Measurements from ENCODE around the gene CENPS. TPM values are rescaled to one million over a fixed set of nuclear protein-coding genes. Genes with fewer than 3 reads are reported as not detected.
A peak's percentile ranks its signal among the peaks of the same experiment; 100 is the strongest.

CENPS gene
- total and polyA plus RNA-seq, 2 of the 13 experiments (the other 11 are each of a cell fraction or from before 2014, with no cell fraction given) = 3.3 to 22.0 TPM

GRCh38 chr1:10472220-10473144 is 42.2 kb downstream of the CENPS start, which contains the start of gene DFFA (continued):
- TF ChIP-seq ZNF547 (CRISPR knock-in tag; IDR thresholded peaks at IDR 0.05) (peak; percentile 79), ZNF468 (CRISPR knock-in tag; IDR thresholded peaks at IDR 0.05) (no peak), FOXM1 (CRISPR knock-in tag; IDR thresholded peaks at IDR 0.05) (no peak), HDAC2 (CRISPR knock-in tag; IDR thresholded peaks at IDR 0.05) (peak; percentile 85), USF2 (IDR thresholded peaks at IDR 0.05; ENCODE audit: low read depth, low read length) (peak; percentile 98), USF2 (CRISPR knock-in tag; IDR thresholded peaks at IDR 0.05; ENCODE audit: borderline replicate concordance) (peak; percentile 99), HNRNPH1 (optimal IDR thresholded peaks at IDR 0.05; ENCODE audit: low read depth, low read length) (no peak), NFE2 (CRISPR knock-in tag; IDR thresholded peaks at IDR 0.05) (no peak), NR0B2 (CRISPR knock-in tag; IDR thresholded peaks at IDR 0.05) (peak; percentile 71), ZNF3 (CRISPR knock-in tag; IDR thresholded peaks at IDR 0.05) (no peak), ZNF883 (CRISPR knock-in tag; IDR thresholded peaks at IDR 0.05; ENCODE audit: not compliant biosample characterization) (peak; percentile 71), THAP9 (CRISPR knock-in tag; IDR thresholded peaks at IDR 0.05; ENCODE audit: borderline replicate concordance) (peak; percentile 88; the same call in 1 of the 2 replicates), PATZ1 (CRISPR knock-in tag; IDR thresholded peaks at IDR 0.05) (peak; percentile 74), RBM22 (optimal IDR thresholded peaks at IDR 0.05; ENCODE audit: low read length) (no peak), CREBL2 (CRISPR knock-in tag; IDR thresholded peaks at IDR 0.05; ENCODE audit: borderline replicate concordance) (no peak), ZSCAN30 (CRISPR knock-in tag; IDR thresholded peaks at IDR 0.05) (no peak), GATA4 (IDR thresholded peaks at IDR 0.05; ENCODE audit: borderline replicate concordance, low read depth) (peak; percentile 27; the same call in 1 of the 2 replicates), KAT8 (CRISPR knock-in tag; IDR thresholded peaks at IDR 0.05) (peak; percentile 92), SATB2 (CRISPR knock-in tag; IDR thresholded peaks at IDR 0.05) (no peak), ZKSCAN1 (IDR thresholded peaks at IDR 0.05; ENCODE audit: low read length) (no peak), NFRKB (IDR thresholded peaks at IDR 0.05) (no peak)
